ENCODE measurements around the gene PAFAH2.

The PAFAH2 gene

DNA sequence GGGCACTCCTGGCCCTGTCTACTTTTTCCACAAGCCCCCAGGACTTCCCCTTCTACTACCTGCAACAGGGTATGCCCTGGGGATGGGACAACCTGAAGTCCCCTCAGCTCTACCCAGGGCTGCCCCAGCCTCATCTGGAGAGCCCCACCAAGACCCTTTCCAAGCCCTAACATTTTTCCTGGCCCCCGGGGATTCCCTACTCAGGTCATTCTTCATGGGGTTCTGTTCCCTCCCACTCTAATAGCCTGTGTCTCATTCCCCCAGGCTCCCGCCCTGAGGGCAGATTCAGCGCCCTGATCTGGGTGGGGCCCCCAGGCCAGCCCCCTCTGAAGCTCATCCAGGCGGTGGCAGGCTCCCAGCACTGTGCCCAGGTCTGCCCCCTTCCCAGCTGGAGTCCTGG lies 33.3 kb upstream of the PAFAH2 start:
- no peak for DNase-seq

DNA sequence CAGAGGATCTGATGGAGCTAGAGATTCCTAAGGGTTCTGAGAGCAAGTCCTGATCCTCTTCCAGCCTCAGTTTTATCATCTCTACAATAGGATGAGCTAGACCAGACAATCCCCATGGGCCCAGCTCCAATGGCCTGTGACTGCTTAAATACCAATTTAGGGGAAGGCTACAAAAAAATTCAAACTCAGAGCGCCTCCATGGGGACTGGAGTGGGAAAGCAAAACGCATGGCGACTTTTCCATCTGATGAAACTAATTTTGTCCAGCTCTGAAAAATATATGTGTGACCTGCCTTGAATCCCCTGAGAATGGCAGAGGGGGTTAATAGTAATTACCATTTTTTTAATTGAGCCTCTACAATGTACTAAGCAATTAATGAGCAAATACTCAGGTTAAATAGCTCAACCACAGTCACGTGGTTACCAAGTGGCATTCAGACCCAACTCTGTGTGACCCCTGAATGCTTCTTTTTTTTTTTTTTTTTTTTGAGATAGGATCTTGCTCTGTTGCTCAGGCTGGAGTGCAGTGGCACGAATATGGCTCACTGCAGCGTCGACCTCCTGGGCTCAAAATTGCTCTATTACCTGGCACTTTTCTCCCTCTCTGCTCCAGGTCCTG lies 32.1 kb upstream of the PAFAH2 start:
- DNase-seq = peak; percentile 23

DNA sequence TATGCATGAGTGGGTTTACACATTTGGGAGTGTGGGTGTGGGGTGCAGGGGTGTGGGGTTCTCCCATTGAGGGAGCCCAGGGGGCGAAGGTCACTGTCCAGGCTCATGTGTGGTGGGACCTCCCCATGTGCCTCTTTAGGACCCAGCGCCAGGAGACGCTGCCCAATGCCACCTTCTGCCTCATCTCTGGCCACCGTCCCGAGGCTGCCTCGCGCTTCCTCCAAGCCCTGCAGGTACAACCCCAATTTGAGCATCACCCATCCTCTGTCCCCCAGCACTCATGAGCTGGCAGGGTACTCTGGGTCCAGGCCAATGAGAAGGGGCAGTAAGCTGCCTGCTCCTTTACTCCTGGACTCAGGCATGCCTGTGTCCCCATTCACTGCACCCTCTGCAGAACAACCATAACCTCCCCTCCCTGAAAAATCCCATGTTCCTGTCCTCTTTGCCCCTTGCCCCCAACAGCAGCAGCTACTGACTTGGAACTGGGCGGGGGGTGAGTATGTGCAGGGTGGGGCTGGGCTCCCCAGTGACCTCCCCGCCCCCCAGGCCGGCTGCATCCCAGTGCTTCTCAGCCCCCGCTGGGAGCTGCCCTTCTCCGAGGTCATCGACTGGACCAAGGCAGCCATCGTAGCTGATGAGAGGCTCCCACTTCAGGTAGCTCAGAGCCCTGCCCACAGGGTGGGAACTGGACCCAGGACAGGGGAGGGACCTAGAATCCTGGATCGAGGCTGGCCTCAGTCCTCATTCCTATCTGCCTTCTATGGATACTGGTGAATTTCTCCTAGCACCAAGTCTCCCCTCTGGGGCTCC lies 31.4 kb upstream of the PAFAH2 start:
- DNase-seq = no peak

DNA sequence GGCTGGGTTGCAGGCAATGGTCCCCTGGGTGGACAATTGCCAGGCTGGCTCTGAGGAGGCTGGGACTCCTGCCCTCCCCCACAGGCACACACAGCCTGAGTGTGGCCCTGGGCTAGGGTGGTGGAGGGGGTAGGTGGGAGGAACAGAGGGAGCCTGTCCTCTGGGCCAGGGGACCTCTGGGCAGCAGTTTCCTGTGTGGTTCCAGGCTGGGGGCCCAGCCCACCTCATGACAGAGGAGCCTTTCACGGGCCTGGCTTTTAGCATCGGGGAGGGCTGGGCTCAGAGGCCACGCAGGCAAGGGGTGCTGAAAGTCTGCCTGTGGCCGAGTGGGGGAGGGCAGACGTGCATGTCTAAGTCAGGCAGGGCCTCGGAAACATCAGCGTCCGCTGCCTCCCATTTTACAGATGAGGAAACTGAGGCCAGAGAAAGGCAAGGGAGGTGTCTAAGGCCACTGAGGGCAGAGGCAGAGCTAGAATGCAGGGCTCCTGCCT lies 30.7 kb upstream of the PAFAH2 start:
- DNase-seq = no peak

DNA sequence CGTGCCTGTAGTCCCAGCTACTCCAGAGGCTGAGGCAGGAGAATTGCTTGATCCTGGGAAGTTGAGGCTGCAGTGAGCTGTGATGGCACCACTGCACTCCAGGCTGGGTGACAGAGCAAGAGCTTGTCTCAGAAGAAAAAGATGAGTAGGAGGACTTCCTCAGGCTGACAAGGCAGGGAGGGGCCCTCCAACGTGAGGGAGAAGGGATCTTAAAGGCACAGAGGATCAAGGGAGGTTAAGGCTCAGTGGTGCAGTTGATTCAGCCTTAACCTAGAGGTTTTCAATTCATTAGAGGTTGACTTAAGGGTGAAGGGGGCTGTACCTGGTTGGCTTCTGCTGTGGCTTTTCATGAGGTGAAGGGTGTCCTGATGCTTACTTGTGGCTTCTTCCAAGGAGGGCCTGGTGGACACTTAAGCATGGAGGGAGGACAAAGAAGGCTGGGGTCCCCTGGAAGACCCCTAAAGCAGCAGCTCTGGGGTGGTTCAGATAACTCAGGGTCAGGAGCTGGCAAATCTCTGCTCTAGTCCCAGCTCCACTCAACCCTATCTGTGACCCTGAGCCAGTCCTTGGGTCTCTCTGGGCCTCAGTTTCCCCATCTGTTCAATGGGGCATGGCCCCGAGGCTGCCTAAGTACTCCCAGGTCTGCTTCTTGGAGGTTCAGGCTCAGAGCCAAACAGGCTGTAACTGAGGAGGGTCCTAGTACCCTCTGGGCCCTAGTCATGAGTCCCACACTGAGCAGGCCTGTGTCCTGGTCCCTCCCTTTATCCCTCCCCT lies 30.0 kb upstream of the PAFAH2 start:
- DNase-seq = peak; percentile 73

- DNase-seq = no peak
Measured at GRCh38 chr1:26025517-26025916, 27.7 kb upstream of the PAFAH2 start.

GRCh38 chr1:26025060-26025459 lies 27.2 kb upstream of the PAFAH2 start:
- no peak for DNase-seq

DNA sequence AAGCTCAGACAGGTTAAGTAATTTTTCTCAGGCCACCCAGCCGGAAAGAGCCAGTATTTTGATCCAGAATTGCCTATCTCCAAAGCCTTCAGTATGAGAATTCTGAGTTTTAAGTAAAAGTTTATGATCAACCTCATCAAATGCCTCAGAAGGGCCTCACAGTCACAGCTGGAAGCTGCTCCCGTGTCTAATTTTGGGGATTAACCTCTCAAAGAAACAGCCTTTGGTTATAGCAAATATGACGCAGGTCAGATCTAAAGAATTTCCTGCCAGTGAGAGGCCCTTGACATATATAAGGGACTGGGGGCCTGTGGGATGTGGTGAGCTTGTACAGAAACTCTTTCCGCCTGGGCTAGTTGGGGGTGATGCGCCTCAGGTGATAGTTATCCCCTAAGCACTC lies 26.0 kb upstream of the PAFAH2 start:
- no peak for DNase-seq

DNA sequence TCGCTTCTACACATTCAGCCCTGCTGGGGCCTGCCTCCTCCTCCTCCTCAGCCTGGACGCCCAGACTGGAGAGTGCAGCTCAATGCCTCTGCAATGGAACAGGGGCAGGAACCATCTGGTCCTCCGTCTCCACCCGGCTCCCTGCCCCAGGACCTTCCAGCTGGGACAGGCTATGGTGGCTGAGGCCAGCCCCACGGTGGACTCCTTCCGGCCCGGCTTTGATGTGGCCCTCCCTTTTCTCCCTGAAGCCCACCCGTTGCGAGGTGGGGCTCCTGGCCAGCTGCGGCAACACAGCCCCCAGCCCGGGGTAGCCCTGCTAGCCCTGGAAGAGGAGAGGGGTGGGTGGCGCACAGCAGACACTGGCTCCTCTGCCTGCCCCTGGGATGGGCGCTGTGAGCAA lies 25.1 kb upstream of the PAFAH2 start:
- no peak for DNase-seq

GRCh38 chr1:26022404-26022779 lies 24.5 kb upstream of the PAFAH2 start:
- DNase-seq = no peak

DNA sequence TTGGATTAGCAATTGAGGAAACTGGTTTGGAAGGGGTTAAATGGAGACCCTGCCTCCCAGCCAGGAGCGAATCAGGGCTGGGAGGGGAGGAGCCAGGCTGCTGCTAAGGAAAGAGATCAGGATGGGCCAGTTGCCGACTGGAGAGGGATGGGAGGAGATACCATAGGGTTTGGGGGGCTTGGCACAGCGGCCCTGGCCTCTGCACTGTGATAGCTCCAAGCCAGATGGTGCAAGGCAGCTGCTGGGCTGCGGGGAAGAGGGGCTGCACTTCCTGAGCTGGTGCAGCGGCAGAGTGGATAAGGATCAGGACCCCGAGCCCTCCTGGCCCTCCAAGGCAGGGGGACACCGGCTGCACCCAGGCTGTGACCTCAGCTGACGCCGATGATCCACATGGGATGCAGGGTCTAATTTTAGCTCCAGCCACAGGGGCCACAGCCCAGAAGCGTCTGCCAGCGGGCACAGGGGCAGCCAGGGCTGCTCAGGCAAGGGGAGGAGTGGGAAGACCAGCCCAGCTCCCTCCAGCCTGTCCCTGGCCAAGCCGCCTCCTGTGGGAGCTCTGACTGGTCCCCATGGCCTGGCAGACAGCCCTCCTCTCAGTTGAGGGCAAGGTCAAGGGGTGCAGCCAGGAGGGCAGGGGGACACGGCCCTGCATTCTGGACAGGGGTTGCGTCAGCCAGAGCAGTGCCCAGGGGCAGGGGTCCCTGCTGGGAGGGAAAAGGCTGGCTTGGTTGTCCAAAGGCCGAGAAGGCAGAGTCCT lies 24.0 kb upstream of the PAFAH2 start, which contains the start of gene EXTL1:
Gene EXTL1 (plus strand): TSS at position 129 of the 757 bp plus-strand sequence. CDS start 872 bp downstream, outside the sequence.
- DNase-seq = no peak

GRCh38 chr1:26020941-26021646 lies 23.2 kb upstream of the PAFAH2 start:
- no peak for DNase-seq

DNA sequence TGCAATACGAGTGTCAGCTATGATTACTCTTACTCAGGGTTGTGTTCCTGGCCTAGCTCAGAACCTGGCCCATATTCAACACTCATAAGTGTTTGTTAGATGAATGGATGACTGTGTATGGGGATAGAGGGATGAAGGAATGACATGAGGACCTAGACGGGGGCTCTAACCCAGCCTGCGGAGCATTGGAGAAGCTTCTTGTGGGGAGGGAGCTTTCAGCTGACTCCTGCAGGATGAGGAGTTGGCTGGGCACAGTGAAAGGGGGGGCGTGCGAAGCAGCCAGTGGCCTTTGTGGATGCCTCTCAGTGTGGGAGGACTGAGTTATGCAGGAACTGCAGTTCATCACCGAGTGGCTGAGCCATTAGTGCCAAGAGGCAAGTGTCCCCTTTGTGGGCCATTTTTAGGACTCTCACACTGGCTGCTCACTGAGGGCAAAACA lies 22.5 kb upstream of the PAFAH2 start:
- no peak for DNase-seq

GRCh38 chr1:26019641-26020315 lies 21.9 kb upstream of the PAFAH2 start:
- DNase-seq = no peak

DNA sequence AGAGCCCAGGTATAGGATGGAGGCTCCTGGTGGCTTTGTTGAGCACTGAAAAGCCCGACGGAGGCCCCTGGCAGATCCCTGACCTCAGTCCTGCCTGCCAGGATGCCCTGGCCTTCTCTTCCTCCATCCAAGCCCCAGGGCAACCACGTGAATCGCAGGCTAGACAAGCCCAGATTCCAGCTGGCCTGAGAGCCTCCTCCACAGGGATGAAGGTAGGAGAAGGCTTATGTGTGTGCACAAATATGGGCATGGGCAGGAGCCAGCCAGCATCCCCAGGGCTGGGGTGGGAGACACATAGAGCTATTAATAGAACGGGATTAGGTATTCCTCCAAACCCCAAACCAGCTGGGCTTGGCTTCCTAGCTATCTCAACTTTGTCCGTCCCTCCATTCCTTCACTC lies 19.7 kb upstream of the PAFAH2 start:
- DNase-seq = no peak

GRCh38 chr1:26016953-26017545 lies 19.2 kb upstream of the PAFAH2 start:
- DNase-seq = peak; percentile 22

- DNase-seq = peak; percentile 39
Measured at GRCh38 chr1:26016258-26016952, 18.5 kb upstream of the PAFAH2 start.

DNA sequence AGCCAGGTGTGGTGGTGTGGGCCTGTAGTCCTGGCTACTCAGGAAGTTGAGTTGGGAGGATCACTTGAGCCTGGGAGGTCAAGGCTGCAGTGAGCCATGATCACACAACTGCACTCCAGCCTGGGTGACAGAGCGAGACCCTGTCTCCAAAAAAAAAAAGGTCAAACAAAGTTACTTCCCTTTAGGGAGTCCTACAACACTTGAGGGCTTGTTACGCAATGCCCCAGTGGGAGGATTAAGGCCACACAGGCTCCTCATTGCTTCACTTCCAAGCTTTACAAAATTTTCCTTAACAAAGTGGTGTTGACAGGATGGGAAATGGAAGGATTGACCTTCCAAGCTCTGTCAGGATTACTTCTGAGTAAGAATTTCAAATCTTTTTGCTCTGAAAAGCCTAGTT lies 17.5 kb upstream of the PAFAH2 start:
- DNase-seq = peak; percentile 94

DNA sequence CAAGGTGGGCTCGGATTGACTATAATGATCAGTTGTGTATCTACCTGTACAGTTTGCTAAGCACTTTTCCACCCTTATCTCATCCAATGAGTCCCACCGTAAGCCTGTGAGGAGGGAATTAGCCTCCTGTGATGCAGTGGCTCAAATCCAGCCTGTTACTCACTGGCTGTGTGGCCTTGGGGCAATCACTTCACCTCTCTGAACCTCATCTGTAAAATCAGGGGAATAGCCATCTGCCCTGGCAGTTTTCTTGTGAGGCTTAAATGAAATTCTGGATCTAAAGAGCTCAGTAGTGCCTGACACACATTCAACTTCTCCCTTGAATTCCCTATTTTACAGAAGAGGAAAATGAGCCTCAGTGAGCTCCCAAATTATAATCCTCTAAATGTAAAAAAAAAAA lies 16.3 kb upstream of the PAFAH2 start:
- no peak for DNase-seq

DNA sequence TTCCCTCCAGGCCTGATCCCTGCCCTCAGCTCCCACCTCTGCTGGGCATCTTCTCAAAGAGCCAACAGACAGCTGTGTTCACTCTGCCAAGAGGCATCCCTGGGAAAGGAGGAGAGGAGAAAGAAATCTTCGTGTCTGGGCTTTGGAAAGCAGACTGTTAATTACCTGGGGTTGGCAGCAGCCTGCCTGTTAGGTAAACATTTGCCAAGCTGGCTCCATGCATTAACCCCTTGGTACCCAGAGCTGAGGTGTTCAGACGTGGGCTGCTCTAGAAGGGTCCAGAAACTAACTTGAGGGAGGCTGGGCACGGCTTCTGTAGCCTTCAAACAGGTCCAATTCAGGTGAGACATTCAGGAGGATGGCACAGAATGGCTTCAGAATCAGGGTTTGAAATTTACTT lies 15.0 kb upstream of the PAFAH2 start:
- no peak for DNase-seq
